Stromal cell of bone marrow (primary cell): Measurements from ENCODE around the gene TSC22D1.

Experiments used
- DNase-seq: peaks from one replicate; pipeline ENCODE4 v3.0.0-alpha.2; 2012; ENCODE audit warnings: low read depth

The TSC22D1 gene

GRCh38 chr13:44425815-44426078, 150.4 kb downstream of the TSC22D1 start:
- no peak for DNase-seq

GRCh38 chr13:44425041-44425814, 150.9 kb downstream of the TSC22D1 start:
- no peak for DNase-seq

DNA sequence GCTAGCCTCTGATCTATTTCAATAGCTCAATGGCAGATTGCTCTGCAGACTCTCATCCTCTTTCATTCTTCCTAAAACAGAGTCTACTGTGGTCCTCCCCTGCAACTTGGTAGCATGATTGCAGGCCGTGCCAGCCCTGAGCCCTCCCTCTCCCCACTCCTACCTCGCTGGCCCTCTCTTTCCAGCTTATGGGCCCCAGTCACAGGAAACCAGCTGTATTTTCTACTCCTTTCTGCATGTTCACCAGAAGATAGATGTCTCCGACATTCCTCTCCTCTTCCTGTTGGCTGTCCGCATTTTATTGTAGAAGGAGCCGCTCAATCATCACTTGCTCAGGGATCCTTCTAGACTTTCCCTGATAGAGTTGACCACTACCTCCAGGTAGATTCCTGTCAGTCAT, 152.3 kb downstream of the TSC22D1 start:
- DNase-seq: no peak

DNA sequence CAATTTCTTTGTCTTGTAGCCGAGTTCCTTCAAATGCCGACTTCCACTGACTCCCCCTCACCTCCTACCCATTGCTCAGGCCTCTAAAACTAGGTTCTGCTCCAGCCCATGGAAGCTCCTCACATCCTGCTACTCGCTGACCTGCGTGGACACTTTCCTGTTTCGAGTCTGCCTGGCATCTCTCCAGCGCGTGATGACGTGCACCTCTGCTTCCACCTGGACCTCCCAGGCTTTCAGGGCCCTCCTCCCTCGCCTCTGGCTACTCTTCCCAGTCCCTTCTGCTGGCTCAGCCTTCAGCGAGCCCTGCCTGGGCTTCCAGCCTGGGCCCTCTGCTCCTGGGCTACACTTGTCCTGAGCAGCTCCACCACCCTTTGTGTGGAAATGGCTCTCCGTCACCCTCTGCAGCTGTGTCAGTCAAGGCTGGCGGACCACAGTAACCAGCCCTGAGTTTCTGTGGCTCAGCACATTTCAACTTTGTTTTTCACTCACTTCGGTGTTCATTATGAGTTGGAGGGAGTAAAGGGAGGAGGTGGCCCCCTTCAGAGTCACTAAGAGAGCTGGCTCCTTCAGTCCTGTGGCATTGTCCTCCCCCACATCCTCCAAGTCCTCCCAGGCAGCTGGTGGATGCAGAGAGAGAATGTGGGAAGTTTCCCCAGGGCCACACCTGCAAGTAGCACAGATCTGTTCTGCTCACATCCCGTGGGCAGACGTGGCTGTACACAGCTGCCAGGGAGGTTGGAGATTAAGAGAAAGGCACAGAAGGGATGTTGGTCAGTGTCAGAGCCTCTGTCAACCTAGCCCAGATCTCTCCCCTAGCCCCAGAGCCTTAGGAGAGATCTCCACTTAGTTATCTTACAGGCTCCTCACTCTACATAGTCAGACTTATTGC, 153.1 kb downstream of the TSC22D1 start:
- DNase-seq: no peak

DNA sequence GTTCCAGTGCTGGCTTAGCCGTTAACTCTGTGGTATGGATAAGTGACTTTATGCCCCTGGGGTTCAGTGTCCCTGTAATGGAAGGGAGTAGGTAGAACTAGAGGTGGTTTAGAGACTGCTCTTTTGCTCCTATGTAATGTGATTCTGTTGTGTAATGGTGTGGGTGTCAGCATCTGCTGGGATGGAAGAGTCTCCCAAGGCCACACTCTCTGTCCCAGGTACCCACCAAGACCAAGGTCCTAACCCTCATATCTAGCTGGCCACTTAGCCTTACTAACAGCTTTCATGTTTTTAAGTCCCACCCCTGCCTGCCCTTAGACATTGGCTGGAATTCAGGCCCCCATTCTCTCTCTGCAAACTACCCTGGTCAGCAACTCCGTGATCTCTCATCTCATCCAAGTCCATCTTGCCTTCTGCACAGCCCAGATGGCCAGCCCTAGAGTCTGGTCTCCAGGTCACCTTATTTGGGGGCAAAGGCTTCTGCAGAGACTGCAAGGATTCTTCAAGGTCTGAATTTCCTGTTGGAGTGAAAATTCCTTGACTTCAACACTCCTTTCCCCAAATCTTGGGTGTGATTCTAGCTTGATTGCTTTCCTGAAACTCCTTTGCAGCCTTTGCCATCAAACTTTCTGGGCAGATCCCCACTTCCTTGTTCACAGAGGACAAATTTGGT, 154.1 kb downstream of the TSC22D1 start:
- DNase-seq: no peak

GRCh38 chr13:44420376-44421220, 155.5 kb downstream of the TSC22D1 start:
- no peak for DNase-seq

- no peak for DNase-seq
Measured at GRCh38 chr13:44417876-44418275, 158.3 kb downstream of the TSC22D1 start.

GRCh38 chr13:44417446-44417845, 158.7 kb downstream of the TSC22D1 start:
- DNase-seq: no peak

GRCh38 chr13:44416744-44417143, 159.4 kb downstream of the TSC22D1 start:
- DNase-seq: no peak

- DNase-seq: no peak
Measured at GRCh38 chr13:44416301-44416700, 159.8 kb downstream of the TSC22D1 start.

- no peak for DNase-seq
Measured at GRCh38 chr13:44415815-44416214, 160.3 kb downstream of the TSC22D1 start.

- DNase-seq: no peak
Measured at GRCh38 chr13:44414716-44415115, 161.4 kb downstream of the TSC22D1 start.

- DNase-seq: no peak
Measured at GRCh38 chr13:44413095-44413494, 163.0 kb downstream of the TSC22D1 start.

- no peak for DNase-seq
Measured at GRCh38 chr13:44412346-44412935, 163.7 kb downstream of the TSC22D1 start.

DNA sequence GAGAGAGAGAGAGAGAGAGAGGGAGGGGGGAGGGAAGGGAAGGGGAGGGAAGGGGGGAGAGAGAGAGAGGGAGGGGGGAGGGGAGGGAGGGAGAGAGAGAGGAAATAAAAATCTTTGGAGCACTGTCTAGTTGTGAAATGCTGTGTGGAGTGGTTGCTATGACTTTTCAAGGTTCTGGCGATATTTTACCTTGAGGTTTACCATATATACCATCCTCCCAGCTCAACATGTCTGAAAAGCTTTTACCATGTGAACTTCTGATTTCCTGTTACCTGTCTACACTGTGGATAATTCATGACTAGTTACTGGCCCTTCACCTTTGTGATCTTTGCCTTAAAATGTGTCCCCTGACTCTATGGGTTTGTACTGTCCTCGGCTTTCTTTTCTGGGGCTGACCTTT, 164.3 kb downstream of the TSC22D1 start:
- DNase-seq: no peak

DNA sequence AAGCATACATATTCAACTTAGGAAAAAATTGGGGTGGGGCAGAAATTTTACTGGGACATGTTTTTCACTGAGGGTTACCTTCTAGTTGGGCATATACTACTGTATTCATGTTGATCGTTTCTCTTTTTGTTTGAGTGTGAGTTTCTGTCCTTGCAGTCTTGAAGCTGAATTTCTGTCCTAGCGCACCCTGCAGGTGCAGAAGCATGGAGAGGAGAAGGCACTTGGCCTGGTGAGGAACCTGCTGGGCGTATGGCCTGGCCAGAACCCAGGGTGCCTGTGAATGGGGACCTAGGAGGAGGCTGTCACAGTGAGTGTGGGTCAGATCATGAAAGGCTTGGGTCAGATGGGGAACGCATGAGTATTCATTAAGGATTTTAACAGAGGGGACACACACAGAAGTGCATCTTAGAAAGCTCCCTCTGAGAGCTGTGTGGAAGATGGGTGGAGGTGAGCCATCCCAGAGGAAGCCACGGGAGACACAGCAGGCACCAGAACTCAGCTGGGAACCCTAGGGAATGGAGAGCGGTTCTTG, 165.7 kb downstream of the TSC22D1 start:
- no peak for DNase-seq

GRCh38 chr13:44409595-44409994, 166.5 kb downstream of the TSC22D1 start:
- DNase-seq: no peak

- DNase-seq: no peak
Measured at GRCh38 chr13:44407891-44408290, 168.2 kb downstream of the TSC22D1 start.

GRCh38 chr13:44407379-44407778, 168.8 kb downstream of the TSC22D1 start:
- no peak for DNase-seq

- DNase-seq: no peak
Measured at GRCh38 chr13:44406617-44407016, 169.5 kb downstream of the TSC22D1 start.
